Natural killer cell treated with Interleukin-12 subunit alpha and Interleukin-12 subunit beta and Interleukin-15 and Interleukin-18, amount 100 ng/mL, for 72 hours (primary cell): ENCODE data around the gene RRP9. TPM values are rescaled to one million over a fixed set of nuclear protein-coding genes. Genes with fewer than 3 reads are reported as not detected.

Experiments used
- ATAC-seq, 2 donors: fragments of 150-1000 bp; cut with Tn5 transposase in 1 of 2; sonication (Bioruptor Pico), chemical (Tn5 transposase) in 1 of 2; 2 replicates each; pipeline ENCODE4 v1.10.0; 2021
- DNase-seq: peaks from one replicate; pipeline ENCODE4 v3.0.0; 2022; ENCODE audit warnings: low spot score
- H3K27ac Mint-ChIP-seq, 2 donors: 1 replicate in 1 of 2; 2 replicates in 1 of 2; pipeline ENCODE4 v1.8.0; 2022; ENCODE audit warnings: mixed read lengths in 2 of 2, mild to moderate bottlenecking in 1 of 2, moderate library complexity in 1 of 2
- H3K27me3 Mint-ChIP-seq, 2 donors: 1 replicate in 1 of 2; 2 replicates in 1 of 2; pipeline ENCODE4 v1.8.0; 2022; ENCODE audit warnings: mixed read lengths in 2 of 2
- H3K36me3 Mint-ChIP-seq: one replicate; pipeline ENCODE4 v1.8.0; 2022; ENCODE audit warnings: mixed read lengths
- H3K4me1 Mint-ChIP-seq, 2 donors: 1 replicate in 1 of 2; 2 replicates in 1 of 2; pipeline ENCODE4 v1.8.0; 2022; ENCODE audit warnings: low read depth in 2 of 2, mixed read lengths in 2 of 2, mild to moderate bottlenecking in 1 of 2
- H3K4me3 Mint-ChIP-seq: one replicate; pipeline ENCODE4 v1.8.0; 2022; ENCODE audit warnings: mixed read lengths
- H3K9me3 Mint-ChIP-seq: 2 replicates; pipeline ENCODE4 v1.8.0; 2022; ENCODE audit warnings: mixed read lengths
- total RNA-seq, 2 donors: library from RNA; stranded (reverse); gene quantifications; one replicate each; pipeline ENCODE4 v1.2.3, GENCODE V29; 2022

RRP9 gene
- total RNA-seq, 2 donors from 2014 or later, result 46.4 to 78.1 TPM

DNA sequence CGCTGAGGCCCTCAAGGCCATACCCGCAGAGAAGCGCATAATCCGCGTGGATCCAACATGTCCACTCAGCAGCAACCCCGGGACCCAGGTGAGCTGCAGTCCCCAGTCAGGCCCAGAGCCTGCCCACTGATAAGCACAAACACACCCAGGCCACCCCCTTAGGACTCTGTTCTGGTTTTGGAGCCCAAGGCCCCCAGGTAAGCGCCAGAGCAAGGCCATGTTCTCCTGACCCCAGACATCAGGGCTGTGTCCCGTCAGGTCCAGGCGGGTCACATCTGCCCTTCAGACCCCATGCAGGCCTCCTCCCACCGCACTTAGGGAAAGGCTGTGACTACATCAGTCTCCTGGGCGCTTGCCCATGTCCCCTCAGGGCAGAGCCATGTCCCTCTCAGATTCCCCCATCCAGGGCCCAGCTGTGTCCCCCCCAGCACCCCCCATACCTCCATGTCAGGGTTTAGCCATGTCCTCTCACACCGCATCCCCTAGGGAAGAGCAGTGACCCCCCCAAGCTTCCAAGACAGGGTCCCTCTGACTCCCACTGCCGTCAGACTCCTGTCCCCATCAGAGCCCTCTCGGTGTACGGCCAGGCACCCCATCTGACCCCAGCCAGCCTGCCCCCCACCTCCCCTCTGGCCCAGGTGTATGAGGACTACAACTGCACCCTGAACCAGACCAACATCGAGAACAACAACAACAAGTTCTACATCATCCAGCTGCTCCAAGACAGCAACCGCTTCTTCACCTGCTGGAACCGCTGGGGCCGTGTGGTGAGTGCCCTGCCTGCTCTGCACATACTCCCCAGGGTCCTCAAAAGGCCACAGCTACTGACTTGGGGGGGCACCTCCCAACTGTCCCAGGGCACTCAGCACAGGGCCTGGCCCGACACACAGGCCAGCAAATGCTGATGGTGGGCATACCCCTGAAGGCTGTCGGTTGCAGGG, 2.0 kb upstream of the RRP9 start:
- no peaks in the 10 kb centered on the region for H3K9me3 Mint-ChIP-seq
- peaks cover 23 to 35% of the 10 kb centered on the region in 2 donors for H3K4me1 Mint-ChIP-seq
- DNase-seq, result peak; percentile 47
- ATAC-seq, result no peak
- H3K27me3 Mint-ChIP-seq, result no peaks in the 10 kb centered on the region
- H3K27ac Mint-ChIP-seq, result no peak overlapping the region
- no peaks in the 10 kb centered on the region for H3K36me3 Mint-ChIP-seq
- H3K4me3 Mint-ChIP-seq, result no peak overlapping the region

DNA sequence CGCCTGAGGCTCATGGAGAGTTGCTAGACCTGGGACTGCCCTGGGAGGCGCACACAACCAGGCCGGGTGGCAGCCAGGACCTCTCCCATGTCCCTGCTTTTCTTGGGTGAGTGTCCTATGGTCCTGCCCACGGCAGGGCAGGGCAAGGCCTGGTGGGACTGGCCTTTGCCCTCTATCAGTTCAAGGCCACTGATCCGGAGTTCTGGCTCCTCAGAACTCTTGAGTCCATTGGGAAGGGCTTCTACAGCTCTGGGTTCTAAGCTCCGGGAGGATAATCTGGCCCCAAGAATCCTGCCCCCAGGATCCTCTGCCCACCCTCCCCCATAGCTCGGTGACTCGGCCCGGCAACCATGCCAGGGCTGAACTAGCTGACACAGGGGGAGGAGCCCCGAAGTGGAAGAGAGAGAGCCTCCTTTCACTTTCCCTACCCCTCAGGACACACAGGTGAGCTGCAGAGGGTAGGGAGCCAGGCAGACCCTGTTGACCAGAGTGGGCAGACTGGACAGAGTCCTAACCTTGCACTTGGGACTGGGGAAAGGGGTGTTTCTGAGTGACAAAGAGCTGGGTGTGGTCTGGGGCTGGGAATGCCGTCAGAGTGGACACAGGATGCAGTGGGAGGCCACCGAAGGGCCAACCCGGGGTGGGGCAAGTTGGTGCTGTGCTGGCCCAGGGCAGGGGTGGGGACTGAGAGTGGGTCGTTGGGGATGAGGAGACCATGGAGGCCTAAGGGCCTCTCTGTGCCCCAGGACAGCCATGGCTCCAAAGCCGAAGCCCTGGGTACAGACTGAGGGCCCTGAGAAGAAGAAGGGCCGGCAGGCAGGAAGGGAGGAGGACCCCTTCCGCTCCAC, 1.1 kb upstream of the RRP9 start:
- Mint-ChIP-seq H3K27me3 (no peaks in the 10 kb centered on the region), H3K4me3 (peak overlapping the region; percentile 83), H3K27ac (peak overlapping the region; percentile 66 to 77), H3K36me3 (no peaks in the 10 kb centered on the region), H3K9me3 (no peaks in the 10 kb centered on the region), H3K4me1 (peaks cover 29 to 35% of the 10 kb centered on the region in 2 donors)
- DNase-seq, result peak; percentile 61
- peak in 1 of 2 donors; percentile 12 for ATAC-seq

DNA sequence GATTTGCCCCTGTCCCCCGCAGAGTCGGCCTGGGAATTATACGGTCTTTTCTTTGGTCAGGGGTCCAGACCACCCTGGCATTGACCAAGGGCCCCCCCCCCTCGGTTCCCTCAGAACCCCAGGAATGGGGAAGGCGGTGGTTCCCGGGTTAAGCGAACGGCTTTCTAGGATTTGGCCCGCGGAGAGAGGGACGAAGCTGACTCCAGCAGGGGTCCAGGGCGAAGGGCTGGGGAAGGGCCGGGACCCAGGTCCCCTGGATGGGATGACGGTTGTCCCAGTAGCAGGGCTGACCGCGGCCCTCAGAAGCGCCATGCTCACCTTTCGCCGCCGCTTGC, 274 bp downstream of the RRP9 start:
- peaks cover 34 to 35% of the 10 kb centered on the region in 2 donors for H3K4me1 Mint-ChIP-seq
- H3K27me3 Mint-ChIP-seq, result no peaks in the 10 kb centered on the region
- H3K27ac Mint-ChIP-seq, result peak overlapping the region; percentile 66 to 77
- ATAC-seq (no peak), DNase-seq (no peak)
- no peaks in the 10 kb centered on the region for H3K36me3 Mint-ChIP-seq
- peak overlapping the region; percentile 83 for H3K4me3 Mint-ChIP-seq
- H3K9me3 Mint-ChIP-seq, result no peaks in the 10 kb centered on the region

DNA sequence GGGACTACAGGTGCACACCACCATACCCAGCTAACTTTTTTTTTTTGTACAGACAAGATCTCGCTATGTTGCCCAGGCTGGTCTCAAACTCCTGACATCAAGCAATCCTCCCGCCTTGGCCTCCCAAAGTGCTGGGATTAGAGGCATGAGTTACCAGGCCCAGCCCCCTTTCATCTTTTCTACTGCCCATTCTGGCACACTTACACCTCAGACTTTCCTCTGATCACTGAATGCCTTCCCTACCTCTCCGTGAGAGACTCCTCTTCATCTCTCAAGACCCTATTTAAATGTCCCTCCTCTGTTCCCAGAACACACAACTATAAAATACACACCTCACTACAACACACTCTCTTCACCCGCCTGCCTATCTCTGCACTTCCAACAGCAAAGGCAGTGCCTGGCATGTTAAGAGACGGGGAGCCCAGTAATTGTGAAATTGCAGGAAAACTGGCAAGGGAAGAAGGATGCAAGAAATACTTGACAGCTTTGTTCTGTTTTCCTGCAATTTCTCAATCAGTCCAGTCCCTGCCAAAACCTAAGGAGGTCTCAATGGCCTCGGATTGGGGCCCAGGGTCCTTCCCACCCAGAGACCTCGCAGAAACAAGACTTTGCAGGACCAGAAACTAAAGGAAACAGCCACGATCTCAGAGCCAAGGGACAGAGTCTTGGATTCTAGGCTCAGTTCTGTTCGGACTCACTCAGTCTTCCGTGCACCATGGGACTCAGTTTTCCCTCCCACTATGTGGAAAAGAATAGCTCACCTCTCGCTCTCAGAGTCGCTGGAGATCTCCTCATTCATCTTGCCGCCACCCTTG, 849 bp downstream of the RRP9 start:
- Mint-ChIP-seq H3K27ac (peak overlapping the region; percentile 66 to 77), H3K27me3 (no peaks in the 10 kb centered on the region), H3K4me1 (peaks cover 34 to 35% of the 10 kb centered on the region in 2 donors), H3K36me3 (no peaks in the 10 kb centered on the region), H3K4me3 (peak overlapping the region; percentile 83), H3K9me3 (no peaks in the 10 kb centered on the region)
- peak; percentile 32 for DNase-seq
- ATAC-seq, result no peak

DNA sequence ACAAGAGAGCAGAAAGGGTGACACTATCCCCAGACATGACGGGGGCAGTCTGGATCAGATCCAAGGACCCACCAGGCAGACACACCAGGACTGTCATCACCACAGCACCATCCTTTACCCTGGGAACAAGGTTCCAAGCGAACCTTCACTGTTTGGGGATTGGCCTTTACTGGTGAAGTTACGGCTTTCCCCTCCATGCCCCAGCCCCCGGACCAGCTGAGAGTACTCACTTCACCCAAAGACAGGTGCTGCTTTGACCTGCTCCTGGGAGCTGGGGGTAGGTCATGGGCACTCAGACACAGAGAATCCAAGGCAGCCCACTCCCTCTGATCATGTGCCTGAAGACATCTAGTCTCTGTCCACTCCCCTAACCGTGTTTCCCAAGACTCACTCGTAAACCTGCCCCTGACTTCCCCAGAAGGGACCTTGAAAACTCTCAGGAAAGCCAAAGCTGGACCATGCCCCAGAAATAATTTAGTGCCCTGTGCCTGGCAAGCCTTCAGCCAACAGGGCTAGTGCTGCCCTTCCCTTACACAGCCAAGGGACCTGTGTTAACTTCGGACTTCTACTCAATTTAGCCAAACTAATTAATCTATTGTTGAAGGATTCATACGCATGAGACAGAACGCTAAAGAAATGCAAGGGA, 2.8 kb downstream of the RRP9 start:
- Mint-ChIP-seq H3K27ac (no peak overlapping the region), H3K36me3 (no peaks in the 10 kb centered on the region), H3K4me3 (no peak overlapping the region), H3K4me1 (peaks cover 31 to 35% of the 10 kb centered on the region in 2 donors), H3K9me3 (no peaks in the 10 kb centered on the region), H3K27me3 (no peaks in the 10 kb centered on the region)
- DNase-seq (peak; percentile 49), ATAC-seq (no peak)

DNA sequence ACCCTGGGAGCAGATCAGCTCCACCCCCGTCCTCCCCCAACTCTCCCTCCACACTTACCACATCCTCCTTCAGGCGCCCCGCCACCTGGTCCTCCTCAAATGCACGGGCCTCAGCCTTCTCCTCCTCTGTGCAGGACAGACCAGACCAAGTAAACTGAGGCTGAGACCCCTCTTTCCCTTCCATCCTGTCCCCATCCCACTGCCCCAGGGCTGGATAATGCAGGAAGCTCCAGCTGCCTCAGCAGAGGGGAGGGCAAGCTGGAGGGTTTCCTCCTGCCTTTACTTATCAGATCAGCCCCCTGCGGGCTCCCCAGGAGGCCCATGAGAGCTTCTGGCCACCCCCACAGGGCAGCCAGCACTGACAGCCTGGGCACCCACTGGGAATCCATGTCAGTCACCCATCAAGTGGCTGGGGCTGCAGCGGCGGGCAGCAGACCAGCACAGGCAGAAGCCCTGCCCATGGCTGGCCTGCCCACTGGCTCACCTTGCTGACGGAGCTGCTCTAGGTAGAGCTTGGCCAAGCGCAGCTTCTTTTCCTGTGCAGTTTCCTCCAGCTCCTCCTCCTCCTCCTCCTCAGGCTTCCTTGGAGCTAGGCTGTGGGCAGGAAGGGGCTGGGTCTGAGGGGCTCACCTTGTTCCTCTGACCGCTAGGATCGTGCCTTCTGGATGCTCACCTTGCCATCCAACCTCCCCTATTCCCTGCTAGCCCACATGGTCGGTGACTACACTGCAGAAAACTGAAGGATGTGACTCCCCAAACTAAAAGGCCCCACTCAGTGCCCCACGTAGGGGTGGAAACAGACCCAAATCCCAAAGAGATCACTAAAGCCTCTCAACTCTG, 3.9 kb downstream of the RRP9 start:
- Mint-ChIP-seq H3K4me3 (no peak overlapping the region), H3K36me3 (no peaks in the 10 kb centered on the region), H3K27me3 (no peaks in the 10 kb centered on the region), H3K9me3 (no peaks in the 10 kb centered on the region), H3K4me1 (peaks cover 31 to 32% of the 10 kb centered on the region in 2 donors), H3K27ac (no peak overlapping the region)
- ATAC-seq (no peak), DNase-seq (peak; percentile 59)

DNA sequence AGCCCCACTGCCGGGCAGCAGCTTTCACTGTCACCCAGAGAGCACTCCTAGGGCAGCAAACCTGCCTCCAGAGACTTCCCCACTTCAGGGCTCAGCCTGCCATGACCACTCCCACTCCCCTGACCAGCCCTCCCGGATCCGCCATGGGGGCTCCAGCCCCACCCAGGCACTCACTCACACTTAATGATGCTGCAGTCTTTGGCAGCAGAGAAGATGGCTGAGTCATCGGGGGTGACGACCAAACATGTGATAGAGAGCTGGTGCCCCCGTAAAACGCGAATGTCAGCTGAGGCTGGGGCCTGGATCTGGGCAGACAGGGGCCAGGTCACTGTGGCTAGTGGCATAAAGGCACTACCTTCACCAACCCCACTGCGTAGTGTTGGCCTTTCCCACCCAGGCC, 4.7 kb downstream of the RRP9 start:
- H3K4me1 Mint-ChIP-seq, result peaks cover 26 to 31% of the 10 kb centered on the region in 2 donors
- no peak for ATAC-seq
- no peak for DNase-seq
- no peaks in the 10 kb centered on the region for H3K27me3 Mint-ChIP-seq
- no peaks in the 10 kb centered on the region for H3K36me3 Mint-ChIP-seq
- H3K27ac Mint-ChIP-seq, result no peak overlapping the region
- H3K9me3 Mint-ChIP-seq, result no peaks in the 10 kb centered on the region
- H3K4me3 Mint-ChIP-seq, result no peak overlapping the region

DNA sequence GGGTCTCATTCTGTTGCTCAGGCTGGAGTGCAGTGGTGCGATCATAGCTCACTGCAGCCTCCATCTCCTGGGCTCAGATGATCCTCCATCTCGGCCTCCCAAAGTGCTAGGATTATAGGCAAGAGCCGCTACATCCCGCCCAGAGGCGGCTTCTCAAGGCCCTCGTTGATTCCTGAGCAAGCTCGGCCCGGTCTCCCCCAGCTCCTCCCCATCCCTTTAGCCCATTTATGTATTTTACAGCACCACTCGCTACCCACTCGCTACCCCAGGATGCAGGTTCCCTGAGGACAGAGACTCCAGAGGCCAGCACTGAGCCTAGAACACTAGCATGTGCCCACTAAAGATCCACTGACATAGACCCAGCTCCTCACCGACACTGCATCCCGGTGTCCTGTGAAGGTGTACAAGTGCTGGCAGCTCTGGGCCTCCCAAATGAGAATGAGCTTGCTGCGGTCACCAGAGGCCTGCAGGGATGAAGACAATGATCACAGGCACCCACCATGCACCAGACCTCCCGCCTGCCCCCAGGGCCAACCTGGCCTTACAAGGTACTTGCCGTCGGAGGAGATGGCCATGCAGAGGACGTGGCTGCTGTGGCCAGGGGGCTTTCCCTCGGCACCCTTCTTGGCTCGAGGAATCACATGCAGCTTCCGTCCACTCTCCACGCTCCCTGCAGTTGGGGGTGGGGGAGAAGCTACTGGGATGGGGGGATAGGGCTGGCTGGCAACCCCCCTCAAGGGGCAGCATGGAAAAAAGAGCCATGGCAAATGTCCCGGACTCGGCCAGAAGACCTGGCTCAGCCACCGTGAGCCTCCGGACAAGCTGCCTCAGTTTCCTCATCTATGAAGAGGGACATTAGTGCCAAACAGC, 5.6 kb downstream of the RRP9 start:
- ATAC-seq (no peak), DNase-seq (no peak)
- Mint-ChIP-seq H3K36me3 (no peaks in the 10 kb centered on the region), H3K27ac (no peak overlapping the region), H3K4me1 (peaks cover 21 to 28% of the 10 kb centered on the region in 2 donors), H3K27me3 (no peaks in the 10 kb centered on the region), H3K4me3 (no peak overlapping the region), H3K9me3 (no peaks in the 10 kb centered on the region)

DNA sequence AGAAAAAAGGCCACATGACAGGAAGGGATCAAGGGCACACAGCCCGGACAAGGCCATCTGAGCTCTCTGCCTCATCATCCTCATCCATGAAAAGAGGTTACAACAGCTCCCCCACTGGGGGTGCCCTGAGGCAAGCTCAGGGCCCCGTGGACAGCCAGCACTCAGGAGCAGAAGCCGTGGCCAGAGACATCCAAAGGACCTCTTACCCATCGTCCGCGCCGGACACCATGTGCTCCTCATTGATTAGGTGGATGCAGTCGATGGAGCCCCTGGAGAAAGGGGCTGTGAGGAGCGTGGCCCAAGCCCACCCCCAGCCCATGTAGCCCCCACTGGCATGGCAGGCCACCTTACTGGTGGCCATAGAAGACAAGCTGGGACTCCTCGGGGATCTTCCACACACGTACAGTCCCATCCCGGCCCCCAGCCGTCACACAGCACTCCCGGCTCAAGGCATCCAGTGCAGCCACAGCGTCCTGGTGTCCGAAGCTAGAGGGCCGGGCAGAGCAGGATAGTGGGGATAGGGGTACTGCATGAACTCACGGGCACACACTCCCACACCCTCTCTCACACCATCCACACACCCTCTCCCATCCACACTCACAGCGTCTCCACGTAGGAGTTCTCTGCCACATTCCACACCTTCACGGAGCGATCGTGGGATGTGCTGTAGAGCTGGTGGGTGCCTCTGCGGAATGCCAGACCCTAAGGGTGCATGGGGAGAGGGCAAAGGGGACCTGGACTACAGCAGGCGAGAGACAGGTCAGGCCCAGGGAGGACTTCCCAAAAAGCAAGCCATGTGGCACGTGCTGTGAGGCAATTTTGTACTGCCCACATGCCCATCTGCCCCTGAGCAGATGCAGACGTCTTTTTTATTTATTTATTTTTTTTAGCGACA, 6.5 kb downstream of the RRP9 start:
- DNase-seq, result no peak
- Mint-ChIP-seq H3K4me3 (no peak overlapping the region), H3K36me3 (no peaks in the 10 kb centered on the region), H3K9me3 (no peaks in the 10 kb centered on the region), H3K27ac (no peak overlapping the region), H3K27me3 (no peaks in the 10 kb centered on the region), H3K4me1 (peaks cover 12 to 21% of the 10 kb centered on the region in 2 donors)
- no peak for ATAC-seq

DNA sequence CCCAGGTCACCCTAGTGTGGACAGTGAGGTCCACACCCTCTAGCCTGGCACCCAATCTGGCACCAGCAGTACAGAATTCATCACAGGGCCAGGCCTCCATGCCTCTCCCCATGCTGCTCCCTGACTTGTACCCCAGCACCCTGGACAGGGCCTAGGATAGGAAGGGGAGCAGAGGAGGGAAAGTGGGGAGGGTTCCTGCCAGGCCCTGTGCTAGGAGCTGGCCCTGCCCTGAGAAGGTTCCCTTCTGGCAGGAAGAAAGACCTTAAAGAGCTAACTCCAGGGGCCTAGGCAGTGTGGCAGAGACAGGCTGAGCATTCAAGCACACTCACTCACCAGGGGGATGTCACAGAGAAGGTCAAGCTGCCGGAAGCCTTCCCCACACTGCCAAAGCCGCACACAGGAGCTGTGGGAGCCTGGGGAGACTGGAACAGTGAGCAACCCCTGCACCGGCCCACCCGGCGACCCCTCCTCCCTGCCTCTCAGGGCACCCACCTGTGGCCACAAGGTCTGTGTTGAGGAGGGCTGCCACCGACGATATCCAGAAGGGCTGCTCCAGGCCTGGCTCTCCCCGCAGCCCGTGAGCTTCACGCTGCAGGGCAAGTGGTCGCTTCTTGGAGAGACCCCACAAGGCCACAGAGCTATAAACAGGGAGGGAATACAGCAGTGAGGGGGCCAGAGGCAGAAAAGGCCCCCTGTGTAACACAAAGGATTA, 7.4 kb downstream of the RRP9 start:
- Mint-ChIP-seq H3K4me3 (no peak overlapping the region), H3K27me3 (no peaks in the 10 kb centered on the region), H3K4me1 (peaks cover 3 to 14% of the 10 kb centered on the region in 2 donors), H3K36me3 (no peaks in the 10 kb centered on the region), H3K9me3 (no peaks in the 10 kb centered on the region), H3K27ac (no peak overlapping the region)
- DNase-seq, result no peak
- no peak for ATAC-seq
